Stimulated activated CD8-positive, alpha-beta memory T cell treated with anti-CD3 and anti-CD28 coated beads, Interleukin-15, amount 100 ng/mL, for 1 hour (primary cell): ENCODE measurements around the gene EXOSC7.
"Not testable (repeated sequence)": the region's sequence is repeated elsewhere in the genome, so short reads cannot be mapped to it uniquely, and the experiment has no call there.

ENCODE experiments used
- DNase-seq: peaks from one replicate; pipeline ENCODE4 v3.0.0-alpha.2; 2020; ENCODE audit warnings: low read depth

EXOSC7 gene

GRCh38 chr3:44976002-44976815 is at the start of gene EXOSC7, which contains the start of gene ZDHHC3:
EXOSC7 (plus strand) TSS chr3:44976244; CDS start chr3:44976278, 34 bp downstream.
ZDHHC3 (minus strand) TSS chr3:44976174; CDS start chr3:44959436, 16,738 bp downstream.
- peak; percentile 76 for DNase-seq

GRCh38 chr3:44926921-44927320 is 49.1 kb upstream of the EXOSC7 start:
- DNase-seq = no peak

DNA sequence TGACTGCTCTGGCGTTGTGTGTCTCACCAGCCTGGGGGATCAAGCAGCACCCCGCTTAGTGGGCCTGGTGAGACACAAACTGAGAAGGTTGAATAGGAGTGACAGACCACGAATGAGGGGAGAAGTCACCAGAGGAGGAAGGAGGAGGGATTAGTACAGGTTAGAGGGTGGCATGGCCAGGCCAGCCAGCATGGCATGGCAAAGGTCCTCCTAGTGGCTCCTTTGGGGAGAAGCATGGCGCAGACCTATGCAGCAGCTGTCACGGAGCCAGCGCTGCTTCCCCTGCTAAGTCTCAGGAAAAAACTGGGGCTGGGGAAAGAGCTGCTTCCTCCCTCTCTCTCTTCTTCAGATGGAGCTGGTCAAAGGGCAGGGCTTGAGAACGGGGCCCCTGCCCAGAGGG is 48.7 kb upstream of the EXOSC7 start:
- no peak for DNase-seq

DNA sequence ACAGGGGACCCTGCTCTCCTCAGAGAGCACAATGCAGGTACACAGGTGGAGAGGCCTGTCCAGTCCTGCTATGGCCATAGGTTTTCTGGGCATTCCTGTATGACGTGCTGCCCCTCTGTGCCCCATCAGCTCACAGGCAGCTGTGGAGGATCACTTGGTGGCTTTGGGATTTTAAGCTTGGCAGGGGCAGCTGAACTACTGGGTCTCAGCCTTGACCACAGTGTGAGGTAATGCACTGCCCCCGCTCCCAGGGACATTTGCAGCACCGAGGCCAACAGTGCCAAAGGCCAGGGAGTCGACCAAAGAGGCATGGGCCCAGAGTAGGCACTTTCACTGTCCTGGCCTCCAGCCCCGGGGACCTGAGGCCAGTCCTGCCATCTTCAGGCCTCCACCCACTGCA is 46.3 kb upstream of the EXOSC7 start:
- no peak for DNase-seq

DNA sequence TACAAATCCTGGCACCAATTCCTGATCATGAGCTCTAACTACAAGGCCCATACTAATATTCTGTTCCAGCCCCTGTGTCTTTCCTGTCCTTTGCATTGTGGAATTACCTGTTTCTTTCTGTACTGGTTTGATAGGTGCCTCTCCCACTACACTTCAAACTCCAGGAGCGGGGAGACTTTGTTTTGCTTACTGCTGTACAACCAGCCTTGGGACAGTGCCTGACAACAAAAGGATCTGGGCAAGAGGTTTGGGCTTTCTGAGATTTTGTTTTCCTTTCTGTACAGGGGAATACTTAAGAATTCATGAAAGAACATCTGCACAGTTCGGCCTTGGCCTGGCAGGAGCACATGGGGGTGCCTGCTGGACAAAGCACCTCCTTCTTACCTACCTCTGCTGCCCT is 45.1 kb upstream of the EXOSC7 start:
- no peak for DNase-seq

- no peak for DNase-seq
Observed at GRCh38 chr3:44931791-44932190, 44.3 kb upstream of the EXOSC7 start.

- DNase-seq = no peak
Observed at GRCh38 chr3:44932271-44932670, 43.8 kb upstream of the EXOSC7 start.

DNA sequence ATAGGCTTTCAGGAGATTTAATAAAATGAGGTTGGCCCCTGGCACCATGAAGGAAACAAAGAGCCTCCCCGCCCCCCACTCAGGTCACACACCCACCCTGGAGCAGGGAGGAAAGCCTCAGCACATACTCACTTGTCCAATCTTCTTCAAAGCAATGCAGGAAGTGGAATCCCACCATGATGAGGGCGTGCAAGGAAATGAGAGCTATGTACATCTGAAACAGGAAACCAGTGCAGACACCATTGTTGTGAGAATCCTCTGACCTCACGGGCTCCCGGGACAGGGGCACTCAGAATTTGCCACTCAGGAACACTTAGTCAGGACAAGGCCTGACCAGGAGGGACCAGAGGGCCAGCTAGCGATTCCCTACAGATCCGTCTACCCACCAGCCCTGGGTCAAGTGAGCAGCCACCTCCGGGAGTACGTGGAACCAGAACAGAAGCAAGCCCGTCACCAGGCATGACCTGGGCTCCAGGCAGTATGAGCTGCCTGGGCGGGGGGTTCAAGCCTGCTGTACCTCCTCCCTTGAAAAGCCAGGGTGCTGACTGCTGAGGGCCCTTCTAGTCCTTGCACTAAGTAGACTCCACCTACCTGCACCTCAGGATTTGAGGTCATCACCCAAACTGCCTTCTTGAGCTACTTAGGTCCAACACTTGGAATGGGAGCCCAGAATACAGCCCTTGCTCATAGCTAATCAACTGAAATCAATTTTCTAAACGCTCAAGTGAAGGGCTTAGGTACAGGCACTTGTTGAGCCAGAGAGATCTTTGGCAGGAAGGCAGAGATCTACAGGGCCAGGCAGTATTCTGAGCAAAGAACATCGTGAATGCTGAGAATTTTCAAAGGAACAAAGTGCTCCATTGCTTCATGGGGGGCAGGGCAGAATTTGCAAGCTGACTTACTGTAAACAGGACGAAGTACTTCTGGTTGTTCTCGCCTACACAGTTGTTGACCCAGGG is 42.8 kb upstream of the EXOSC7 start:
- DNase-seq = no peak

DNA sequence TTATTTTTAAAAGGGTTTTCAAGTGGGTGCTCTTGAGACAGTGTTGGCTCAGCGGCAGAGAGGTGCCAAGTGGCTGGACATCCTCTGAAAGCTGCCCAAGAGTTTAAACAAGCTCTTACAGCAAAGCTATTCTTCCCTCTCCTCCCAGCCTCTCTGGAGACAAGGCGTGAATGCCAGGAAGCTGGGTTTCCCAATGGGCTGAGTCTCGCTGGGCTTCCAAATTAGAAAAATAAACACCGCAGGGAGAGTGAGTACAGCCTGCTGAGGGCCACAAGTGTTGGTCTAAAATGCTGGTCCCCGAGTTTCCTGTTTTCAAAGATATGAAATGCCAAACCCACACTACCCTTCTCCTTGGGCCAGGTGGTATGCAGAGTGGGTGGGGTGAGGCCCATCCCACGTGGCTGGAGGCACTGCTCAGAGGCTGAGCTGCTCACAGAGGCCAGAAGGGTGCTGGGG is 36.4 kb upstream of the EXOSC7 start:
- DNase-seq = no peak

DNA sequence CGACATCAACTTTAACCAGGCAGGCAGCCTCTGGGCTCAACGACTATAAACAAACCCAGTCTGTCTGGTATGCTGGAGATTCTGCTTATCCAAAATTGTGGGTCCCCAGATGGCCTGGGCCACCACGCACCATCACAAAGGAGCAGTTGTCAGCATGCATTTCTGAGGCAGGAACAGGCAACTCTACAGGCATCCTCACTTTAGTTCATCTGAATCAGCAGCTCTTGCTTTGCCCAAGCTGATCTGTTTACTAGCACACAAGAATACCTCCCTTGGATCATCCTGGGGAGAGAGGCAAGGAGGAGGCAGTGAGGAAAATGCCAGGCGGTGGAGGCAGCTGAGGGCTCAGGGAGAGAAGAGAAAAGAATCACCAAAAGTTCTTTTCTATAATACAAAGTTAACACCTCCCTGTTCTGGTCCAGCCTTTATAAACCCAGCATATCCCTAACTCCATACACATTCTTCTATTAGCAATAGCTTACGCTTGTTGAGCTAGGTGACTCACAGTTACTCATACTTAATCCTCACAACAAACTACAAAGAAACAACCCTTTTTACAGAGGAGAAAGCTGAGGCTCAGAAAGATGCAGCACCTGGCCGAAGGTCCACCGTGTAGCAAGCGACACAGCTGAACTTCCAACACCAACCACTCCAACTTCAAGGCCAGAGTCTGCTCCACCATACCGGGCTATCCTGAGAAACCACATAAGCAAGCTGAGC is 33.7 kb upstream of the EXOSC7 start:
- no peak for DNase-seq

DNA sequence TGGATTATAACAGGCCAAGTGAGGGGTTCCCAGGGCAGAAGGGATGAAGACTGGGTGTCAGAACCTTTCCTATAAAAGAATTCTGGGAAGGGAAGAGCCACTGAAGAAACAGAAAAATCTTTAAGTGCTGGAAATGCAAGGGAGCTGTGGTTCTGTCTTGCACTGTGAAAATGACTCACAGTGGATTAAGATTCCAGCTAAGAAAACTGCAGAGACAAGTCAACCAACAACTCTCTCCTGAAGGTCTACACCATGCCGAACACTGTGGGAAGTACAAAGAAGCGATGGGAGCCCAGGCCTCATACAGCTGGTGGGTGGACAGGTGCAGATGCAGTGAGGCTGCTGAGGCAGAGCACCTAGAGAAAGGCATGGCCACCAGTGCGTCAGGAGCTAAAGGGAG is 27.8 kb upstream of the EXOSC7 start:
- no peak for DNase-seq

DNA sequence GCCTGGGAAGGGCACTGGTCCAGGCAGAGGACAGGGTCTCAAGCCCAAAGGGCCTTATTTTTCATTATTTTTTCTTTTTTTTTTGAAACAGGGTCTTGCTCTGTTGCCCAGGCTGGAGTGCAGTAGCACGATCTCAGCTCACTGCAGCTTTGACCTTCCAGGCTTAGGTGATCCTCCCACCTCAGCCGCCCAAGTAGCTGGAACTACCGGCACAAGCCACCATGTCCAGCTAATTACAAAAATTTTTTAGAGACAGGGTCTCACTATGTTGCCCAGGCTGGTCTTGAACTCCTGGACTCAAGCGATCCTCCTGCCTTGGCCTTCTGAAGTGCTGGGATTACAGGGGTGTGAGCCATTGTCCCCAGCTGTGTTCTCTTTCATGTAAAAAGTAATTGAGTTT is 26.3 kb upstream of the EXOSC7 start:
- not testable (repeated sequence) for DNase-seq

- no peak for DNase-seq
Observed at GRCh38 chr3:44950275-44950734, 25.7 kb upstream of the EXOSC7 start.

GRCh38 chr3:44952689-44953088 is 23.4 kb upstream of the EXOSC7 start:
- DNase-seq = no peak

GRCh38 chr3:44954304-44954703 is 21.7 kb upstream of the EXOSC7 start:
- DNase-seq = no peak

DNA sequence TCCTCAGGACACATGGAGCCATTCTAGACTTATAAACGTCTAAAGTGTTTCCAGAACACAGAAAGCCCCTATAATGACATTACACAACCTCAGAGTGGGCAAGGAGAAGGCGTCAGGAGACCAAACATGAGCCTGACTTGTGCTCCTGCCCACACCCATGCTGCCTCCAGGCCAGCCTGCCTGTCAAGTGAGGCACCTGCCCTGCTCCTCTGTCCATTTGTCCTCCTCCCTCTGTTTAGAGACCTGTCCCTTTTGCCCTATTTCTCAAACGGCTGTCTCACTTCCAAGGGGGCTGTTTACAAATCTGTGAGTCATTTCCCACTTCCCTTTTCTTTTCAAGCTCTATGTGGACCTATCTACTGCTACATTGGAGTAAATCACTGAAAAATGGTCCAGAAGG is 21.1 kb upstream of the EXOSC7 start:
- no peak for DNase-seq

- no peak for DNase-seq
Observed at GRCh38 chr3:44955917-44956316, 20.1 kb upstream of the EXOSC7 start.

DNA sequence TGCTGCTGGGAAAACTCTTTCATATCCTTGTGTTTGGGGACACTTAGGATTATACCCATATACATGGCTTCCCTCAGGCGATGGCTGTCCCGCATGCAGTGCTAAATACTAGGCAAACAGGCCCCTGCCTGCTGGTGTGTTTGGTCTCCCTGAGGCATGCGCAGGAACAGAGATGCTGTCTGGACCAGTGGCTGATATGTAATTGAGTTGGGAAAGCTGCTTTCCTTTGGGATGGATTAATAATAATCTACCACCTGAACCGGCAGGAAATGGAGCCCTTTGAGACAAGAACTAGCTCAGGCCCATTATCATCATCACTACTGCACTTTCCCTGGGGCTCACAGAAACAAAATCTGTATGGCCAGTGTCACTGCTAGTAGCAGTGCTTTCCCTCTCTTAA is 18.1 kb upstream of the EXOSC7 start:
- DNase-seq = no peak

DNA sequence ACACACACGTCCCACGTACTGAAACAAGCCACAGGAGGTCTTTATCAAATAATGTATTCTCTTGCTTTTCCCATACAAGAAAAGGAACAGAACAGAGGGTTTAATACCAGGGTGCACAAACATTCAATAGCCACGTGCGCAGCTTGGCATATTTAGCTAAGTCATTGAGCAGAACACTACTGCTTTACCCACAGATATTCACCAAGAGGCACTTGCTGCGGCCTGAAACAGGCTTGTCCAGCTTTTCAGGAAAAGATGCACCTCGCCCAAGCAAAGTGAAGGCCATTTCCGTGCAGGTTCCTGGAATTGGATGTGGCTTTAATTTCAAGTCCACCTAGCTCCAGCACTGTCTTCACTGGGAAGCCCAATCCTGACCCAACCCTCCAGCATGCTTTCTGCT is 17.7 kb upstream of the EXOSC7 start:
- no peak for DNase-seq

DNA sequence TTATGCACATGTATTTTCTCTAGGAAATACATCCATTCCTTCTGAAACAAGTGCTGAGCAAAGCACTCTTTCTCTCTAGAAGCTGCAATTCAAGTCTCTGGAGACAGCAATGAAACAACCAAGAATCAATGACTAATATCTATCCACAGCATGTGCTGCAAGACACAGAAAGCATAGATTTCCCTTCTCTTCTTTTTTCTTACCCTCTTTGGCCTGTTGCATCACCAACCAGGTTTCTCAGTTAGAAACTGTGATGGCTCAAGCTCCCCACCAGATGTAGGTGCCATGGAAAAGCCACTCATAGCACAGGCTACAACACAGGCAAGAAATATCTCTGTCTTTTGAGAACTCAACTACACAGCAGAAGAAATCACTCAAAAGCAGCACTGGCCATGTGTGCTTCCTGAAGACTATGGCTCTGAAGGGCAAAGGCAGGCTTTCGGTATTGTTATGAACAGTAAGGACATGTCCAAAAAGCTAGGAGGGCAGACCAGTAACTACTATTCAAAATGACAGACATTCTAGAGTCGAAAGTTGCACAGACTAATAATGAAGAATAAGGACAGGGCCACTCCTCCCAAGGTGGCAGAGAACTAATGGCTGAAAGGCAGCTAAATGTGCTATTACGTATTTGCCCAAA is 15.5 kb upstream of the EXOSC7 start:
- DNase-seq = no peak

- DNase-seq = no peak
Observed at GRCh38 chr3:44961888-44962287, 14.2 kb upstream of the EXOSC7 start.
